GM19023 (cell line): ENCODE results near the gene ANKLE2.
"Not testable (repeated sequence)": the region's sequence is repeated elsewhere in the genome, so short reads cannot be mapped to it uniquely, and the experiment has no call there.

Experiments
- ATAC-seq: cut with Tn5 transposase; IDR thresholded peaks from one replicate; pipeline ENCODE4 v1.9.1; 2021; ENCODE audit warnings: mild to moderate bottlenecking, moderate library complexity; ENCODE audit not compliant: unreplicated experiment

The ANKLE2 gene

GRCh38 chr12:132761032-132761920 lies at the start of gene ANKLE2:
Gene ANKLE2 (minus strand): TSS chr12:132761832. CDS start chr12:132761798, 34 bp downstream.
- peak; percentile 33 for ATAC-seq

GRCh38 chr12:132809391-132809790 lies 47.8 kb upstream of the ANKLE2 start:
- not testable (repeated sequence) for ATAC-seq

GRCh38 chr12:132807295-132808092 lies 45.9 kb upstream of the ANKLE2 start:
- no peak for ATAC-seq

- no peak for ATAC-seq
These were observed 45.2 kb upstream of the ANKLE2 start for GRCh38 chr12:132806857-132807256.

DNA sequence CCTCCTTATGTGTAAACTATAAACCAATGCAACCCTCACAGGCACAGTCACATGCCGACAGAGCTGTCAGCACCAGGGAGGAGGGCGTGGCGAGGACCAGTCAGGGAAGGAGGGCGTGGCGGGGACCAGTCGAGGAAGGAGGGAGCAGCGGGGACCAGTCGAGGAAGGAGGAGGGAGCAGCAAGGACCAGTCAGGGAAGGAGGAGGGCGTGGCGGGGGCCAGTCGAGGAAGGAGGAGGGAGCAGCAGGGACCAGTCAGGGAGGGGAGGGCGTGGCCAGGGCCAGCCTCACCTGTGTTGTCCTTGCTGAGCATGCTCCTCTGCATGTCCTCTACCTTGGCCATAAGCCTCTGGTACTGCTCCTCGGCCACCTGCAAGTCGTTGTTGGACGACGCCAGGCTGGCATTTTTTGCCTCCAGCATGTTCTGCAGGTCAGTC lies 42.8 kb upstream of the ANKLE2 start:
- no peak for ATAC-seq

- no peak for ATAC-seq
These were observed 42.3 kb upstream of the ANKLE2 start for GRCh38 chr12:132803888-132804287.

DNA sequence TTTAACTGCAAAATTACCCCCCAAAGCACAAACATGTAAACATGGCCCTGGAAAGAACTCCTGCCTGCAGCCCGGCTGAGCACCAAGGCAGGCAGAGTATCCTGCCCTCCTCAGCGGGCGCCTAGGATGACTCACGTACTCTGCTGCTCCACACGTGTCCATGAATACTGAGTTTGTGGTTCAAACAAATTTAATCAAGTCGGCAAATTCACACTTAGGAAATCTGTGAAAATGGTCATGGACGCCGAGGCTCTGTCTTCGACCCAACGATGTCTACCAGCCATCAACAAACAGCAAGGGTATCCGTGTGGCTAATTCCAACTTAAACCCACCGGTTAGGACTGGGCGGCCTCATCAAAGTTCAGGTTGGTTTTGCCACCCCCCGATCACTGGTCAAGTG lies 41.5 kb upstream of the ANKLE2 start:
- ATAC-seq = no peak

DNA sequence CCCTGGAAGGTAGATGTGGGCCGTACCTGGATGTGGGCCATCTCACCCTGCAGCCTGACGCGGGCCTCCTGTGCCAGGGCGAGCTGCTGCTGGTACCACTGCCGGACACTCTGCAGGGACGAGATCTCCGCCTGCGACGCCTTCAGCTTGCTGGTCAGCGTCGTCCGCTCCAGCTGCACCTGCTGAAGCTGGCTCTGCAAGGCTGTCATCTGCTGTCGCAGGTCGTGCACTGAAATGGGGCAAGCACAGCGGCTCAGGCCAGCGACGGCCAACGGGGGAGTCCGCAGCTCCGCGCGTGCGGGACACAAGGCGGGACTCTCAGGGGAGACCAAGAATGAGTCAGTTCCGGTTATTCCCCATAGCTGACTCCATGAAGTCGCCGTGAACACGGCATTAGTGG lies 40.1 kb upstream of the ANKLE2 start:
- no peak for ATAC-seq

DNA sequence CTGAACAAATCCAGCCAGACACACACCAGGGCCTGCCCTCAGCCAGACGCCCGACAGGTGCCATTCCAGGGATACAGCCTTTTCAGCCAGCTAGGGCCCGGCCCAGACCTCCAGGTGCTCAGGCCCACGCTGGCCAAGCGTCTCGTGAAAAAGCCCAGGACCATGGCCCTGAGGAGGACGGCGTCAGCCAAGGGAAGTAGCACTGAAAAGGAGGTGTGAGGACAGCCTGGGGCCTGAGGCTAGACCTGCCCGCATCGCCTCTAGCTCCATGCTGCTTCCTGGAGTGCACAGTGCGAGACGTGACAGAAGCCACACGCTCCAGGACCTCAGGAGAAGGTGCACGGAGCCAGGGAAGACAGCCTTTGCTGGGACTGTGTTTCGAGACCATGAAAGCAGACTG lies 37.2 kb upstream of the ANKLE2 start:
- no peak for ATAC-seq

DNA sequence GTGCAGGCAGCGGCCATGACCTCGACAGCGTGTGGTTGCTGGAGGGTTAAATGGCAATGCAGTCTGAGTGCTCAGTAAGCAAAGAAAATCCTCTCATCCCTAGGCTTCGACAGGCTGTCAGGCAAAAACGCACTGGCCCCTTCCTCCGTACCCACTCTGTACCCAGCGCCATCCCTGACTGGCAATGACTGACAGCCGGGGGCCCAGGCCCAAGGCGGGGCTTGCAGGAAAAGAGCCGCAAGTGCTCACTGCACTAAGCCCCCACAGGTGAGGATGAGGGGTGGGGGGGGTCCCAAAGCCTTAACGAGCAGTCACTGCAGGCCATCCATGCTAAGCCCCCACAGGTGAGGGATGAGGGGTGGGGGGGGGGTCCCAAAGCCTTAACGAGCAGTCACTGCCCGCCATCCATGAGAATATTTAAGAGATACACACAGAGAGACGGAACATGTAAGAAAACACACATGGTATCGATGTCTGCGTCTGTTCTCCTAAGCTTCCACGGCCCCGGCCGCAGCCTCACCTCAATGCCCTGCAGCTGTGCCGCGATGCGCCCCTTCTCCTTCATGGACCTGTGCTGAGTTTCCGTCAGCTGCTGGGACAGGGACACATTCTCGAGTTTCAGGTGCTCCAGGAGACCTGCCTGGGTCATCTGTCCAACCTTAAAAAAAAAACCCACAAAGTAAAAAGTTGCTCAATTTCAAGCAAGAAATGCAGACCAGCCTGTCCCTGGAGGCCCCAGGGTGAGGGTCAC lies 36.4 kb upstream of the ANKLE2 start:
- no peak for ATAC-seq

DNA sequence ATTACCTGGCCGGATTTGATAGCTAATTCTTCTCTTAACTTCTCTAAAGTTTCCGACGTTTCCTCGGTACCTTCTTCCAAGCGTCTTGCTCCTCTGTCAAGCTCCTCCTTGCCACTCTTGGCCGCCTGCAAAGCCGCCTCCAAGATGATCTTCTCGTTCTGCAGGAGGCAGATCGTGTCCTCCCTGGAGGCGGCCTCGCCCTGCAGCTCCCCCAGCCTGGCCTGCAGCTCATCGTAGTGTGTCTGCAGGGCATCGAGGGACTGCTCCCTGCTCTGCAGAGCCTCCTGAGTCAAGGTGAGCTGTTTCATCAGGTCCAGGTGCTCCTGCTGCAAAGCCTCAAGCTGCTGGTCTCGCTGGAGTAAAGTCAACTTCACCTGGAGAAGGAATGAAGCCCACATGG lies 34.2 kb upstream of the ANKLE2 start:
- ATAC-seq = no peak

GRCh38 chr12:132791940-132792339 lies 30.3 kb upstream of the ANKLE2 start:
- not testable (repeated sequence) for ATAC-seq

- no peak for ATAC-seq
These were observed 27.5 kb upstream of the ANKLE2 start for GRCh38 chr12:132789099-132789471.

- ATAC-seq = no peak
These were observed 26.9 kb upstream of the ANKLE2 start for GRCh38 chr12:132788375-132789098.

DNA sequence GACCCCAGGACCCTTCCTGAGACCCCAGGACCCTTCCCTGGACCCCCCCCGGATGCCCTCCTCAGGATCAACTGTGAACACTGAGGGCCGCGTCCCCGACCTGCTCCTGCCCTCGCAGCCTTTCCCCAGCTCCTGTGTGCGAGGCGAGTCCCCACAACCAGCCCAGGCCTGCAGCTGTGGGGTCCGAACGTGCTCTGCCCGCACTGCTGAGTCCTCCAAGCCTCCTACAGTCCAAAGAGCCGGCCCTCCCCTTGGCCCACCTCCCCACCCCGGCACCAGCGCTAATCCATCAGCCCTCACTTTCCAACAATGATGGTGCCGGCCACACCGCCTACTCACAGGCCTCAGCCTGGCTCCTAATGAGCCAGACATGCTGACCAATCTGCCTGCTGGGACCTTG lies 26.2 kb upstream of the ANKLE2 start:
- no peak for ATAC-seq

DNA sequence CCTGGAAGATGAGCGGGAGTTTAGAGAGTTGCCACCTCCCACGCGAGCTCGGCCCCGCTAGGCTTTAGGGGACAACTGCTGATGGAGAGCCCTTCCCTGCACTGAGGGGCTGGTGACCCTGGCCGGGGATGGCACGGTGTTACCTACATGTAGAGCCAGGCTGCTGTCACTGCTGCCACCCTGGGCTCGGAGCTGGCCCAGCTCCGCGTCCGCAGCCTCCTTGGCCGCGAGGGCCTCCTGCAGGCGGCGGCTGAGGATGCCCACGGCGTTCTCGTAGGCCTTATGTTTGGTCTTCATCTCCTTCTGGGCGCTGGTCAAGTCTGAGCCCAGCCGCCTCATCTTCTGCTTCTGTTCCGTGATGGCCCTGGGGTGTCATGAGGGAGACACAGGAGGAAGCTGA lies 24.6 kb upstream of the ANKLE2 start:
- ATAC-seq = no peak

- ATAC-seq = no peak
These were observed 22.9 kb upstream of the ANKLE2 start for GRCh38 chr12:132784580-132784979.

GRCh38 chr12:132783917-132784531 lies 22.4 kb upstream of the ANKLE2 start:
- ATAC-seq = no peak

DNA sequence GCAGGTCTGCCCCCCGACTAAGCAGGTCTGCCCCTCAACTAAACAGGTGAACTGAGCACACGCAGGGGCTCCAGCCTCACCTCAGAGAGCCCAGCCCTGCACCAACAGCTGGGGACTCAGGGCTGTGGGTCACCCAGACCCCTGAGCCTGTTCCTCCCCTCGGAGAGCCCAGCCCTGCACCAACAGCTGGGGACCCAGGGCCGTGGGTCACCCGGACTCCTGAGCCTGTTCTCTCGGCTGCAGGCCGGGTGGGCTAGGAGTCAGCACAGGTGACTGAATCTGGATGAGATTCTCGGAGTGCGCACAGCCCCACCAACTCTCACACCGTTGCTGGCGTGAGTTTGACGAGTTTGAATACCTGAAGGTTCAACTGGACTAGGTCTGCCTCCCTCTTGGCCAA lies 20.3 kb upstream of the ANKLE2 start:
- no peak for ATAC-seq

DNA sequence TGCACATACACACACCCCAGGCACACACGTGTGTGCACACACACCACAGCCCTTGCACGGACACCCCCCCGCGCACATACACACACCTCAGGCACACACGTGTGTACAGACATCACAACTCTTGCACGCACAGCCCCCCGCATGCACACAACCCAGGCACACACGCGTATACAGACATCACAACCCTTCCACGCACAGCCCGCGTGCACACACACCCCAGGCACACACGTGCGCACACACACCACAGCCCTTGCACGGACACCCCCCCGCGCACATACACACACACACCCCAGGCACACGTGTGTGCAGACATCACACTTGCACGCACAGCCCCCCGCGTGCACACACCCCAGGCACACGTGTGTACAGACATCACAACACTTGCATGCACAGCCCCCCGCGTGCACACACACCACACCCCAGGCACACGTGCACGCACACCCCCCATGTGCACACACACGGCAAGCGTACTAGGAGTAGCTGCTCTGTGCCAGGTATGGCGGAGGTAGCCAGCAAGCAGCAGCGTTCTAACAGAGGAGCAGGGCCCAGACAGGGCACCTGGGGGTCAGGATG lies 18.2 kb upstream of the ANKLE2 start:
- ATAC-seq = no peak
